ENCODE data around the gene TEN1.

Gene TEN1

DNA sequence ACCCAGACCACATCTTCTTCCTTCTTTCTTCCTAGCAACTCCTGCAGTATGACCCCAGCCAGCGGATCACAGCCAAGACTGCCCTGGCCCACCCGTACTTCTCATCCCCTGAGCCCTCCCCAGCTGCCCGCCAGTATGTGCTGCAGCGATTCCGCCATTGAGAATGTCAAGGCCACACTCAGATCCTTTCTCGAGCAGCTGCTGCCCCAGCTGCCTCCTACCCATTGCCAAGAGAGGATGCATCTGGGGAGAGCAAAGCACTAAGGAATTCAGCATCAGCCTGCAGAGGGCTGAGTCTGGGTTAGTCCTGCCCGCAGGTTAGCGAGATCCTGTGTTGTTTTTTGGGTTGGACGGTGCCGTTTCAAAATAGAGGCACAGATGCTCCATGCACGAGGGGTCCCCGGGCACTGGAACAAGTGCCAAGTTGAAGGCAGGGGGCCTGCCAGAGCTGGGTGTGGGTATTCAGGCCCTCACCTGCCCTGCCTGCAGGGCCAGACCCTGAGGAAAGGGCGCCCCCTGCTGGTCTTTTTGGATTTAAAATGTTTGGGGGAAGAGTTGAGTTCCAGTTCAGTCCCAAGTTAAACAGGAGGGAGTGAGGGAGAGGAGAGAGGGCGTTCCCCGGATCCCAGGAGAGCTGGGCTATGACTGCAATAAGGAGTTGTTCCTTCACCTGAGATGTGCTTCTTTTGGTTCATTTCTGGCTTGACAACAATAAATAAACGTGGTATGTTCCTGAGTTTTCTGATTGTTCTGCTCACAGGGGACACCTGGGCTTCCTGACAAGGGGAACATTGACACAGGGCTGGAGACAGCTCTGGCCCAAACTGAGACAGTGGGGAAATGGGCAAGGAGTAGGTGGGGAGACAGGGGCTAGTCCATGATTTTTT is 26.5 kb downstream of the TEN1 start:
- DNase-seq (ENCODE audit: low read depth in 2 of 2): peak; percentile 63 to 85

DNA sequence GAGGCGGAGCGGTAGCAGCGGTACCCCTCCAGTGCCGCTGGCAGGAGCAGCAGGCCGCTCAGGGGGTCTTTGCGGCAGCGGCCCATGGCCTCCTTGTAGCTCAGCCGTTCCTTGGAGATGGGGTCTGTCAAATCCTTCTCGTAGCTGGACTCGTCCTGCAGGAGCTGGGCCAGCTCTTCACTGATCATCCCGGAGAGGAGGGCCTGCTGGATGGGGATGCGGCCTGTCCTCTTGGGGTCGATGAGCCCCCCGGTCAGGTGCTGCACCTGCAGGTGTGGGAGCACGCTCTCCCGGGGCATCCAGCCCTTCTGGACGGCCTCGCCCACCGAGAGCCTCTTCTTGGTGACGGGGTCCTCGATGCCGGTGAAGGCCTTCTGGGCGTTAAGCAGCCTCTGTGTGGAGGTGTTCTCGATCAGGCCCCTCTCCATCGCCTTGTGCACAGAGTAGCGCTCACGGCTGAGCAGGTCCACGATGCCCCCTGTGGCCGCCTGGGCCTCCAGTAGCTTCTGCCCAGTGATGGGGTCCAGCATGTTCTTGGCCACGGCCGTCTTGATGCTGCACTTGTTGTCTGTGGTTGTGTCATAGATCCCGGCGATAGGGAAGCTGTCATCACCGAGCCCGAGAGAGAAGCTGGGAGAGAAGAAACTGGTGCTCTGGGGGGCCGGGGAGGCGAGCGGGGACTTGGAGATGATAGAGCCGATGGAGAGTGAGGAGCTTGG is 28.2 kb downstream of the TEN1 start:
- DNase-seq (ENCODE audit: low read depth in 2 of 2): no peak

DNA sequence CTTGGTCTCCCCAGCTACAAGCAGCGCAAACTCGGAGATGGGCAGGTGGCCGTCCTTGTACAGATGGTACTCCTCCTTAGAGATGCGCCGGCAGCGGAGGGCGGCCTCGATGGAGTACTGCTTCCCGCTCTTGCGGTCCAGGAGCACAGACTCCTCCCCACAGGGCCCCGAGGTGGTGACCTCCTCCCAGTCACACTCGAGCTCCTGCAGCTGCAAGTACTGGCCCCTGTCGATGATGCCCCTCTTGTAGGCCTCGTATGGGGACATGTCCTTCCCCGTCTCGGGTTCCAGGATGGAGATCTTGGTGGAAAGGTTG is 28.8 kb downstream of the TEN1 start:
- DNase-seq (ENCODE audit: low read depth in 2 of 2): no peak

DNA sequence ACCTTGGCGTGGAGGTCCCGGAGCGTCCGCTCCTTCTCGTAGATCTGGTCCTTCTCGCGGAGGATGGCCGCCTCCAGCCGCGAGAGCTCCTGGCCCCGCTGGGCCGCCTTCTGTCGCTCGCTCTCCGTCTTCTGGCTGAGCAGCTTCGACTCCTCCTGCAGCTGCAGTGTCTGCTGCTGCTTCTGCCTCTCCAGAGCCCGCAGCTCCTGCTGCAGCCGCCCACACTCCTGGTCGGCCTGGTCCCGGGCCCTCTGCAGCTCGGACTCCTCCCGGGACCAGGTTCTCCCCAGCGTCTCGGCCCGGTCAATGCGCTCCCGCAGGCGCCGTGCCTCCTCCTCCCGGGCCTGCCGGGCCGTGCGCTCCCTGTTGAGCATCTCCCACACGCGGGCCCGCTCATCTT is 29.2 kb downstream of the TEN1 start:
- no peak for DNase-seq (ENCODE audit: low read depth in 2 of 2)

DNA sequence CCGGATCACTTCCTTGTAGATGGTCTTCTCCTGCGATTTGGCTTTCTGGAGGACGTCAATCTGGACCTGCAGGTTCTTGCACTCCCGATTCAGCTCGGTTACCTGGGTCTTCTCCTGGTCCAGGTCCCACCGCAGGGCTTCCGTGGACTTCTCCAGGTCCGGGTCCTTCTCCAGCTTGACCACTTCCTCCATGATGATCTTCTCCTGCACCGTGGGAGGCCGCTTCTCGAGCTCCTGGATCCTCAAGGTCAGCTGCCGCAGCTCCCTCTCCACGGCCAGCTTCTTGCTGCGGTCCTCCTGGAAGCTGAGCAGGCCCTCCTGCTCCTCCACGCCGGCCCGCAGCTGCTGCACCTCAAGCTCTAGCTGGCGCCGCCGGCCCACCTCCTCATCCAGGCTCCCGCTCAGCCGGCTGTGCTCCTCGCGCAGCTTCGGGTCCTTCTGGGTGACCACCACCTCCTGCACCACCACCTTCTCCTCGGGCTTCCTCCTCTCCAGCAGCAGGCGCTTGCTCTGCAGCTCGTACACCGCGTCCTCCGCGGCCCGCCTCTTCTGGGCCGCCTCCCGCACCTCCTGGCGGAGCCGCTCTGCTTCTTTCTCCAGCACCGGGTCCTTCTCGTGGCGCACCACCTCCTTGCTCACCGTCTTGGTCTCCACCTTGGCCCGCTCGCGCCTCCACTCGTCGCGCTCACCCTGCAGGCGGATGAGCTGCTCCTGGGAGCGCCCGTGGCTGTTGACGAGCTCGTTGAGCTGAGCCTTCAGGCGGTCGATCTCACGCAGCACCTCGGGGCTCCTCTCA is 29.8 kb downstream of the TEN1 start:
- no peak for DNase-seq (ENCODE audit: low read depth in 2 of 2)

DNA sequence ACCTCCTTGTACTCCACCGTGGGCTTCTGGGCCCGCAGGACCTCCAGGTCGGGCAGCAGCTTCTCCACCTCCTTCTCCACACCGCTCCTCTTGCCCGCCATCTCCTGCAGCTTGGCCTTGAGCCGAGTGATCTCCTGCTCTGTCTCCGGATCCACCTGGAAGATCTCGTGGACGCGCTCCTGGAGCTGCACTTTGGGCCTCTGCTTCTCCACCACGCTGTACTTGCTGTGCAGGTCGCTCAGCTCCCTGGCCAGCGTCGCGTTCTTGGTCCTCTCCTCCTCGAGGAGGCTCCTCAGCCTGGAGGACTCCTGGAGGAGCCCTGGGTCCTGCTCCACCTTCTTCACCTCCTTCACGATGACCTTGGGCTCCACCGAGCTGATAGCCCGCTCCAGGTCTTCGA is 30.4 kb downstream of the TEN1 start:
- DNase-seq (ENCODE audit: low read depth in 2 of 2): no peak

DNA sequence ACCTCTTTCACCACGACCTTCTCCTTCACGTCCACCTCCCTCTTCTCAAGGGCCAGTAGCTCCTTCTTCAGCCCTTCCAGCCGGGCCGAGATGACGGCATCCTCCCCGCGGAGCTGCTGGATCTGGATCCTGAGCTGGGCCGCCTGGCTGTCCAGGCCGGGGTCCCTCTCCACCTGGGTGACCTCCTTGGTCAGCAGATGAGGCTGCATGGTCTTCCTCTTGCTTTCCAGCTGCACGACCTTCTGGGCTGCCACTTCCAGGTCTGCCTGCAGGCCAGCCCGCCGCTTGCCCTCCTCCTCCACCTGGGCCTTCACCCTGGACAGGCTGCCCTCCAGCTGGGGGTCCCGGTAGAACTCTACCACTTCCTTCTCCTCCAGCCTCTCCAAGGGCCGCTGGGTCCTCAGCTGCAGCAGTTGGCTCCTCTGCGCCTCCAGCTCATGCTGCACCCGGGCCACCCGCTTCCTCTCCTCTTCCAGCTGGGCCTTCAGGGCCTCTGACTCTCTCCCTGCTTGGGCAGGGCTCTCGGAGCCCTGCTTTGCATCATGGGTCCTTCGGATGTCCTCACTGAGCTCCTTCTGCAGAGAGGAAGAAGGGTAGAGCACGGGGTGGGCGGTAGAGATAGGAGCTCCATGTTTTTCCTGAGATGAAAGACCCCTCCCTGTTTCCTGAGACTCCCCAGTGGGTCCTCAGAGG is 31.1 kb downstream of the TEN1 start:
- DNase-seq (ENCODE audit: low read depth in 2 of 2): no peak

DNA sequence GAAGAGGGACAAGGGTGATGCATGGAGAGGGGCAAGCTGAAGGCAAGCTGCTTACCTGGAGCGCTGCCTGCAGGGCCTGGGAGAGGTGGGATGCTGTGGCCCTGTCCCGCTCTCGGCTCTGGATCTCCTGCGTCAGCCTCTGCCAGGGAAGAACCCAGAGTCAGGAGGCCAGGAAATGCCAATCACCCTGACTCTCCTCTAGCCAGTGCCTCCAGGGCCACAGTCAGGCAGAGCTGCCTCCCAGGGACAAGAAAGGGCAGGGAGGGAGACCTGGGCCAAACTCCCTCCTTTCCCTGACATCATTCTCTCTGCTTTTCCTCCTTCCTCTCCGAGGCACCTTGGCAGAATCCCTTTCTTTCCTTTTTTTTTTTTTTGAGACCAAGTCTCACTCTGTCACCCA is 32.9 kb downstream of the TEN1 start:
- DNase-seq (ENCODE audit: low read depth in 2 of 2): no peak

DNA sequence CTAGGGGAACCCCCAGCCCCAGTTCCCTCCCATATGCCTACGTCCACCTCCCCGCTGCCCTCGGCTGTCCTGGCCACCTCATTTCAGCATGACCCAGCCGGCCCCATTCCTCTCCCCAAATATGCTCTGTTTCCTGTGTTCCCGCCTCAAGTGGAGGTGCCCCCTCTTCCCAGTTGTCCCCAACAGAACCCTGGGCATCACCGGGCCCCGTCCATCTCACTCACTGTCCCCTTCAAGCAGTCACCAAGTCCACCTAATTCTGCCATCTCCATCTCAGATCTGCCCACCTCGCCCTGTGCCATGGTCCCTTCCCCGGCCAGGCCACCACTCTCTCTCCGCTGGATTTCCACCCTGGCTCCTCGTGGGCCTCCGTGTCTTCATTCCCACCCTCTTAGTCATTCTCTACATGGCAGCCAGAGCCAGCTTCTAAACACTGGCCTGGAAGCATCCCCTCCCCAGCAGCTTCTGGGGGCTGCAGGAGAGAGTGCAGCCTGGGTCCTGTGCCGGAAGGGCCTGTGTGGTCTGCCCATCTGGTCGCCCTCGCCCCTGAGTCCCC is 34.4 kb downstream of the TEN1 start:
- DNase-seq (ENCODE audit: low read depth in 2 of 2): no peak

DNA sequence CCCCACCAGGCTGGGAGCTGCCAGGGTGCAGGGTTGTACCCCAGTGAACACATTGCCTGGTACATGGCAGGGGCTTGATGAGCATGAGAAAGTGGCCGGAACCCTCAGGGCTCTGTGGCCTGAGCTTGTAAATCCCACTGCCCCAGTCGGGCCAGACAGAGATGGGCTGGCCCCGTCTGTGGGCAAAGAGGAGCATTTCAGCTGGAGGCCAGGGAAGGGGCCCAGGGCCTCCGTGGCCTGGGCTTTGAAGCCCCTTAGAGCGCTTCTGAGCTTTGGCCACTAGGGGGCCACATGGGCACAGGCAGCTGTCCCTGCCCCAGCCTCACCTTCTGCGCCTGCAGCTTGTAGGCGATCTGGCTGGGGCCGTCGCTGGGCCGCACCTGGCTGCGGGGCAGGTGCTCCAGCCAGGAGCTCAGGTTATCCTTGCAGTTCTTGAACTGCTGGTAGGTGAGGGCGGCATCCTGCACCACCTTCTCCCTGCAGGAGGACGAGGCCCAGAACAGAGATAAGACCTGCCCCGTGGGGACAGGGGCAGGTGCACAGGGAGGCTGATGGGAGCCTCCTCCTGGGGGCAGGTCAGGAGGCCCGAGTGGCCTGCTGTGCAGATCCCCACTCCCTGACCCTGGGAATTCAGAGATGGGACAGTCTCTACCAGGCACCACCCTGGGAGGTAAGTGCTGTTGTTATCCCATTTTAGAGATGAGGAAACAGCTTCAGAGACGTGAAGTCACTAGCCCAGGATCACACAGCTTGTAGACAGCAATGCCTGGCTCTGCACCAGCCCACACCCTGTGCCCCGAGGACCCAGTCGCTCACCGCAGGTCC is 35.3 kb downstream of the TEN1 start:
- peak; percentile 59 to 73 for DNase-seq (ENCODE audit: low read depth in 2 of 2)

DNA sequence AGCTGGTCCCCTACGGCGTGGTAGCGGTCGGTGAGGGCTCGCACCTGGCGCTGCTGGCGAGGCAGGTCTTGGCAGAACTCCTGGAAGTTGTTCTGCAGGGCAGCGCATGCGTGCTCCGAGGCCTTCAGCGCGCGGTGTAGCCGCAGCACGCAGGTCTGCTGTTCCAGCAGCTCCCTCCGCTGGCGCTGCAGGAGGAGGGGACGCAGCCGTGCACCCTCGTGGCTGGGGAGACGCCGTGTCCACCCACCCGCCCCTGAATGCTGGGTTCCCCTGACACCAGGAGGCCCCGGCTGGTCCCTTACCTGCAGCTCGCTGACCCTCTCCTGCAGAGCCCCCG is 35.9 kb downstream of the TEN1 start:
- DNase-seq (ENCODE audit: low read depth in 2 of 2): no peak

DNA sequence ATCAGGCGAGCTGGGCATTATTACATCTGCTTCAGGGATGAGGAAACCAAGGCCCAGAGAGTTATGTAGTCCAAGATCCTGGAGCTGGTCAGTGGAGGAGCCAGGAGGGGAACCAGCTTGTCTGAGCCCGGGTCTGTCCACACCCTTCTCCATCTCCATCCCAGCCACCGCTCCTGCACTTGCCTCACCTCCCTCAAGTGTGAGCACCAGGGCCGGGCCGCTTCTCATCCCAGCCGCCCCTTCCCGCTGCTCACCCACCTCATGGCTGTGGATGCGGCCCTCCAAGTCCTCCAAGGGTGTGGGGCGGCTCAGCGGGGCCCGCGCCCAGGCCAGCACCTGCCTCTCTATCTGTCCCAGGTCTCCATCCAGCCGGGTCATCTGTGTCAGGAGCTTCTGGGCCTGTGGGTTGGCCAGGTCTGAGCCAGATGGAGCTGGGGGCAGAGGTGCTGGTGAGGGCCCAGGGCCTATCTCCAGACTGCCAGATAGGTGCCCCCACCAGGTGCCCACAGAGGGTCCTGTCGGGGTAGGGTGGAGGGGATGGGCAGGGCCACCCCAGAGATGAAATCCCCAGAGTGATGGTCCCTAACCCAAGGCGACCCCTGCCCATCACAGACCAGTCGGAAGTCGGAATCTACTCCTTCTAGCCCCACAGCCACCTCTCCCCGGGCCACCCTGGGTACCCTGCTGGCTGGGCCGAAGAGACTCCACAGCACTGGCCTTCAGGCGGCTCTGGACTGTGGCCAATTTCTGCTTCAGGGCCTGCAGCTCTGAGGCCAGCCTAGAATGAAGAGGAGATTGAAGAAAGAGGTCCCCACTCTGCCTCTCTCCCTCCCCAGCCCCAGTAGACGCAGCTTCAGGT is 38.7 kb downstream of the TEN1 start:
- no peak for DNase-seq (ENCODE audit: low read depth in 2 of 2)

DNA sequence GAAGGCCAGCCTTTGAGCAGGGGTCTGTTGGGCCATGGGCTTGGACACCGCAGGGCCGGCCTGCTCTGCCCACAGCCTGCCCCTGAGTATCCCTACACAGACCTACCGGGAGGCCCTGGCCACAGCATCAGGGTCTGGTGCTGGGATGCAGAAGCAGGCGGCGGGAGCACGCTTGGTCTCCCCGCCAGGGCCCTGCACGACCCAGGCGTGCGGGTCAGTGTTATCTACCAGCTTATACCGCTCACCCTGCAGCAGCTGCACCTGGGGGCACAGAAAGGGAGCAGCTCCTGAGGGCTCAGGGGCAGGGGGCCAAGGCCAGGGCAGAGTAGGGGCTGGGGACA is 39.3 kb downstream of the TEN1 start:
- DNase-seq (ENCODE audit: low read depth in 2 of 2): no peak

DNA sequence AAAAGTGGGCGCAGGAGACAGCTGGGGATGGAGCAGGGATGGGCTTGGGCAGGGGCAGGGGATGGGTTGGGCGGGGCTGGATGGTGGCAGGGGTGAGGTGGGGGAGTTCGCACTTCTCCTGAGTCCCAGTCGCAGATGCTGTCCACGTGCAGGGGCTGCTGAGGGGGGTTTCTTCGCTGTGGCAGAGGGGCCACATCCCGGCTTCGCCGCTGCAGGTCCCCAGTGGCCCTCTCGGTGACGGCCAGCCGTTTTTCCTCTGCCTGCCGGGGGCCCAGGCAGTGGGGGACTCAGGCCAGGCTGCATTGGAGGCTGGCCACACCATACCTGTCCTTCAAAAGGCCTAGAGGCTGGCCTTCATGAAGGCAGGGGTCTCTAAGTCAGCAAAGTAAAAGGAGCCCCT is 39.8 kb downstream of the TEN1 start:
- no peak for DNase-seq (ENCODE audit: low read depth in 2 of 2)

DNA sequence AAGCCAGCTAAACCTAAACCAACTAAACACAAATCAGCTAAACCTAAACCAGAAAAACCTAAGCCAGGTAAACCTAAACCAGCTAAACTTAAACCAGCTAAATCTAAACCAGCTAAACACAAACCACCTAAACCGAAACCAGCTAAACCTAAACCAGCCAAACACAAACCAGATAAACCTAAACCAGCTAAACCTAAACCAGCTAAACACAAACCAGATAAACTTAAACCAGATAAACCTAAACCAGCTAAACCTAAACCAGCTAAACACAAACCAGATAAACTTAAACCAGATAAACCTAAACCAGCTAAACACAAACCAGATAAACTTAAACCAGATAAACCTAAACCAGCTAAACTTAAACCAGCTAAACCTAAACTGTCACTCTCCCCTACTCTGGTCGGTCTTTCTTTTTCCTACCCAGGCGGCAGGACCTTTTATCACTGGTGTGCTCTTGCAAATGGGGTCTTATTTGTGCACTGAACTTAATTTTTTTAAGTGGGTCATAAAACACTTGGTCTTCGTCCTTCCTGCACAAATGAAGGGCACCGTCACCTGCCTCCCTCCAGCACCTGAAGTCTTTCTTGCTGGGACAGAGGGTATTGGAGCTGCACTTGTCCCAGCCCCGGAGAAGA is 40.9 kb downstream of the TEN1 start:
- no peak for DNase-seq (ENCODE audit: low read depth in 2 of 2)

DNA sequence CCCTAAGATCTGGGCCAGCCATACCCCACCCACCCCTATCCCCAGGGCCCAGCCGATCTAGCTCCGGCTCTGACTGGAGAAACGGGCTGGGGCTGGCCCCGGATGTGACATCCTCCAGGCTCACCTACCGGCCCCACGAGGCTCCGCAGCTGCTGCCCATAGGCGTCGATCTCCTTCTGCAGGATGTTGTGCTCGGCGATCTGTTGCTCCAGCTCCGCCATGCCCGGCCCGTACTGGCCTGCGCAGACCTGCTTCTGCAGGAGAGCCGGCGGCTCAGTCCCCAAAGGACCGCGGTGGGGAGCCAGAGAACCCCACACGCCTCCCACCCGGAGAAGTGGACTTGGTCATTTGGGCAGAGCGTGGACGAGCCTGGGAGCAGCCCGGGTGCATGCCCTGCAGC is 43.2 kb downstream of the TEN1 start:
- DNase-seq (ENCODE audit: low read depth in 2 of 2): no peak

DNA sequence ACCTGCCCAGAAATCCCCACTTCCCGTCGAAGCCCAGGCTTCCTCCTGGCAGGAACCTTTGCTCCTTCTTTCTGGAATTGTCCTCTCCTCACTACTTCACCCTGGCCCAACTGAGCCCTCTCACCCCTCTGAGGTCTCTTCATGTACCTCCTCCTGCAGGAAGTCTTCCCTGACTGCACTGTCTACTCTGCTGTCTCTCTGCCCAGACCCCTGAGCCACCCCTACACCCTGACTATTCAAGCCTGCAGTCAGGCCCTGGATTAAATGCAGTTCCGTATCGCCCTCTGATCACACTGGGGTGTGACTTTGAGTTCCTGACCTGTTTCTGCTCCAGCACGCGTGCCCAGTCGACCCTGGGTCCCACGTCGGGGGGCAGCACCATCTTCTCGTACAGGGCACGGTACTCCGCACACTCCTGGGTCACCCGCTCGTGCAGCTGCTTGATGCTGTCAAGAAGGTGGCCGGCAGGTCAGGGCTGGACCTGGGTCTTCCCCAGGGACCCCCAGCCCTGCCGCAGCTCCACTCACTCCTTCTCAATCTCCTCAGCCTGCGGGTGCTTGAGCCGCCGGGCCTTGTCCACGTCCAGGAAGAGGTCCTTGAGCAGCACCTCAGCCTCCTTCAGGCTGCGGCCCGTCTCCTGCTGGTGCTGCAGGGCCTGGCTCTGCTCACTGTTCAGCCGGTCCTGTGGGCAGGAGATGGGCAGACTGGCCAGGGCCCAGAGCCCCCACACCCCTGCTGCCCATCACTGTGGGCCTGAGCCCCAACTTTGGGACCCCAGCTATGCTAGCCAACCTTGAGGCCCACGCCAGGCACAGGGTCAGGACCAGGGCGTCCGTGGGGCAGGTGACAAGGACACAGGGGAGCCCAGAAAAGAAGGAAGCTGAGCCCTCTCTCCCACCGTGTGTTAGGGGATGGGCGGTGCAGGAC is 44.2 kb downstream of the TEN1 start:
- DNase-seq (ENCODE audit: low read depth in 2 of 2): no peak

DNA sequence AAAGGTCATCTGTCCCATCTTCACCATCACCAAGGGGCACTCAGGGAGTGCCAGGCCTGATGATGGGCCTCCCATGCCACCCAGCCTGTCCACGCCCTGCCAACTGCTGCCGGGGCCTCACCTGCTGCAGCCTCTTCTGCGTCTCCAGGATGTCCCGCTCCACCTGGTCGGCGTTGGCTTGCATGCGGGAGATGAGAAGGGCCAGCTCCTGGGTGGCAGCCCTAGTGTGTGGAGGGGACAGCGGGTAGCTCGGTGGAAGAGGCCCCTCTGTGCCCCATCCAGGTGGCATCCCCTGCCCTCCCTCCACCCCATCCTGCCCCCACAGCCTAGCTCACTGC is 44.8 kb downstream of the TEN1 start:
- no peak for DNase-seq (ENCODE audit: low read depth in 2 of 2)

DNA sequence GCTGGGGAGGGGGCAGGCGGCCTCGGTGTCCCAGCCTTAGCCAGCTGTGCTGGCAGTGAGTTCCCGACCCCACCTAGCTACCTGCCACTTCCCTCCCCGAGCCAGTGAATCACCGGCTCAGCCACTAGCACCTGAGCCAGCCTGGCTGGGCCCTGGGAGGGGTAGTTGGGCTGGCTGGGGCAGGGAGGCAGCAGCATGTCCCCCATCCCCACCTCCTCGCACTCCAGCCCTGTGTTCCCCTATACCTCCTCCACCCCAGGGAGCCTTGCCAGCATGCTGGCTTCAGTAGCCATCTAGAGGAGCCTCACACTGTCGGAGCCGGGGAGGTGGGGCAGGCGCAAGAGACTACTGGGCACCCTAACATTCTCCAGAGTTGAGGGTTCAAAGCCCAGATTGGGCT is 45.3 kb downstream of the TEN1 start:
- DNase-seq (ENCODE audit: low read depth in 2 of 2): no peak
